ENCODE measurements around the gene SESN1. TPM values are rescaled to one million over a fixed set of nuclear protein-coding genes. Genes with fewer than 3 reads are reported as not detected.

The SESN1 gene
- total RNA-seq, 1 experiment from 2014 or later = 1.9 TPM

DNA sequence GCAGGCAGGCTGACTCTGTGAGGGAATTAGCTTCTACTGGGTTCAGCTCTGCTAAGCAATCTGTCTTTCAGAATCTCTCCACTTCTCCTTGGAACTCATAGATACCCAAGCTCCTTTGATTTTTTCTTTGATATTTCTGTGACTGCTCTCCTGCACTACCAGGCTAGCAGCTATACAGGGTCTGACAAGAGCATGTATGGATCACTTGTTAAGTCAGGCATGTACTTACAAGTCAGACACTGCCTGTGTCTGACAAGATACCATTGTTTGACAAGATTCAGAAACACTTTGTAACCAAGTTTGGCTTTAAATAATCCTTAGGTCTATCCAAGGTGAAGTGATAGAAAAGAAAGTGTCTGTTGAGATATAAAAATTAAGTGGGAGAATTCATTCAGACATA is 79.5 kb downstream of the SESN1 start:
- Histone ChIP-seq H2AFZ (ENCODE audit: low read length) (no peak overlapping the region), H4K20me1 (ENCODE audit: insufficient read depth, low read depth, low read length) (no peaks in the 10 kb centered on the region), H3K36me3 (ENCODE audit: insufficient read depth, low read length) (no peaks in the 10 kb centered on the region), H3K27me3 (ENCODE audit: low read length) (no peaks in the 10 kb centered on the region), H3K9ac (ENCODE audit: low read length) (no peak overlapping the region), H3K4me1 (ENCODE audit: low read length) (peaks cover 2% of the 10 kb centered on the region), H3K4me2 (ENCODE audit: low read depth, low read length, poor library complexity, severe bottlenecking) (no peak overlapping the region), H3K4me3 (ENCODE audit: low read length) (no peak overlapping the region), H3K9me2 (replicated peaks; ENCODE audit: insufficient read depth, low read length) (no peaks in the 10 kb centered on the region), H3K9me3 (ENCODE audit: low read length) (no peaks in the 10 kb centered on the region), H3K79me2 (ENCODE audit: low read length) (no peaks in the 10 kb centered on the region), H3K27ac (ENCODE audit: low read length) (no peak overlapping the region)
- no peak for DNase-seq

DNA sequence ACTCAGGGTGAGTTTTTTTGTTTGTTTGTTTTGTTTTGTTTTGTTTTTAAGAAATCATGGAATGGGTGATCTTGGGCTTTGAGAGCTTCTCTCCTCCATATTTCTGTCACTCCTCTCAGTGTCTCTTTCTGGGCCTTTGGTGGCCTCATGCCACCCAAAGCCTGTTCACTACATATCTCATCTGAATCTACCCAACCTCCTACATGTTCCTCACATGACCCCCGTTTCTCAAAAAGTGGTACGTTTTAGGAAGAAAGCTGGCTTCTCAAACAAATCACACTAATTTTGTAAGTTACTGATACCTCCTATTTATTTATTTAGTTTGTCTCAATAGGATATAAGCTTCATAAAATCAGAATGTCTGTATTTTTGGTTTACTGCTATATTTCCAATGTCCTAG is 80.0 kb downstream of the SESN1 start:
- Histone ChIP-seq H3K79me2 (ENCODE audit: low read length) (no peaks in the 10 kb centered on the region), H3K4me3 (ENCODE audit: low read length) (no peak overlapping the region), H3K4me1 (ENCODE audit: low read length) (peaks cover 7% of the 10 kb centered on the region), H3K9me3 (ENCODE audit: low read length) (no peaks in the 10 kb centered on the region), H3K36me3 (ENCODE audit: insufficient read depth, low read length) (no peaks in the 10 kb centered on the region), H3K27ac (ENCODE audit: low read length) (no peak overlapping the region), H4K20me1 (ENCODE audit: insufficient read depth, low read depth, low read length) (no peaks in the 10 kb centered on the region), H3K4me2 (ENCODE audit: low read depth, low read length, poor library complexity, severe bottlenecking) (no peak overlapping the region), H2AFZ (ENCODE audit: low read length) (no peak overlapping the region), H3K9me2 (replicated peaks; ENCODE audit: insufficient read depth, low read length) (no peaks in the 10 kb centered on the region), H3K27me3 (ENCODE audit: low read length) (no peaks in the 10 kb centered on the region), H3K9ac (ENCODE audit: low read length) (no peak overlapping the region)
- no peak for DNase-seq

DNA sequence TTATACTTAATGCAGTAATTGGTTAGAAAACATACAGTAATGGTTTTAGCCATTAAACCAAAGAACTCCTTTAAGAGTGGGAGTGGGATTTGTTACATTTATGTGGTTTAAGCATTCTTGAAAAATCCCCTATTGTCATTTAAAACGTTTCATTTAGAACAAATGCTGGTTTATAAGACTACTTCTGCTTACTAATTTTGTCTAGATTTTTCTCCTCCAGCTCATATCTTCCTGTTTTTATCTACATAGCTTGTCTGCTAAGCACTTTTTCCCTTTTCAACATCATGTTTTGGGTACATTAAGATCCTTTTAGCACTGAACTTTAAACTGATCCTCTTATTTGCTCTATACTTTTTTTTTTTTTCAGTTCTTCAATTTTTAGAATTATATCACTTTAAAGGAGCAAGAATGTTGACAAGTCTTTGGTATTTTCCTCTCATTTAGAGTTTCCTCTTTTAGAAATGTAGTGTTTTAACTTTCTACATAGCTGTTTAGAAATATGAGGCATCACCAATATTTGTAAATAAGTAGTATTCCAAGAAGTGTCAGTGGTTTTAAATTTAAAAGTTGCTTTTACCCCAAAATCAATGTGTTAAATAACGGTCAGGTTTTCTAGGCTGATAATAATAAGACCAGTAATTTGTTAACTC is 80.9 kb downstream of the SESN1 start:
- Histone ChIP-seq H3K27ac (ENCODE audit: low read length) (no peak overlapping the region), H3K4me2 (ENCODE audit: low read depth, low read length, poor library complexity, severe bottlenecking) (no peak overlapping the region), H3K9me2 (replicated peaks; ENCODE audit: insufficient read depth, low read length) (no peaks in the 10 kb centered on the region), H3K27me3 (ENCODE audit: low read length) (no peaks in the 10 kb centered on the region), H3K79me2 (ENCODE audit: low read length) (no peaks in the 10 kb centered on the region), H3K4me1 (ENCODE audit: low read length) (peaks cover 12% of the 10 kb centered on the region), H2AFZ (ENCODE audit: low read length) (no peak overlapping the region), H3K9ac (ENCODE audit: low read length) (no peak overlapping the region), H3K36me3 (ENCODE audit: insufficient read depth, low read length) (no peaks in the 10 kb centered on the region), H3K4me3 (ENCODE audit: low read length) (no peak overlapping the region), H4K20me1 (ENCODE audit: insufficient read depth, low read depth, low read length) (no peaks in the 10 kb centered on the region), H3K9me3 (ENCODE audit: low read length) (no peaks in the 10 kb centered on the region)
- no peak for DNase-seq

DNA sequence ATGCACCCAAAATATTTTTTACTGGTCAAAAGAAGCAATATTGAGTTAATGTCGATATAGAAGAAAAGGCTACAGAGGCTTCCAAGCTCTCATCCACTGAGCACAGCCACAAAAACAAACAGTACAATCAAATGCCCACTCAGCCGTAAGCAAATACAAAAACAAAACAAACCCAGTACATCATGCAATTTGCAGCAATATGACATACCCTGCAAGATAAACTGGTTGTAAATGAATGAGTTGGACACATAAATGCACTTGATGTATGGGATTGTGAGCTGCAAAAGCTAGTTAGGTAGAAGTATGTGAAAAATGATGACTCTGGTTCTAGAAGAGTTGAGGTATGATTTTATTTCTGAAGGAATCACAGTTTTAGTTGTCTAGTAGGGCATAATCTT is 83.9 kb downstream of the SESN1 start:
- Histone ChIP-seq H3K27me3 (ENCODE audit: low read length) (no peaks in the 10 kb centered on the region), H3K9ac (ENCODE audit: low read length) (no peak overlapping the region), H3K36me3 (ENCODE audit: insufficient read depth, low read length) (no peaks in the 10 kb centered on the region), H4K20me1 (ENCODE audit: insufficient read depth, low read depth, low read length) (no peaks in the 10 kb centered on the region; the same call in 1 of the 2 replicates), H3K4me2 (ENCODE audit: low read depth, low read length, poor library complexity, severe bottlenecking) (no peak overlapping the region), H3K9me3 (ENCODE audit: low read length) (no peaks in the 10 kb centered on the region), H3K9me2 (replicated peaks; ENCODE audit: insufficient read depth, low read length) (no peaks in the 10 kb centered on the region), H3K27ac (ENCODE audit: low read length) (no peak overlapping the region), H3K4me1 (ENCODE audit: low read length) (peaks cover 16% of the 10 kb centered on the region), H3K79me2 (ENCODE audit: low read length) (no peaks in the 10 kb centered on the region), H2AFZ (ENCODE audit: low read length) (no peak overlapping the region), H3K4me3 (ENCODE audit: low read length) (no peak overlapping the region)
- no peak for DNase-seq

DNA sequence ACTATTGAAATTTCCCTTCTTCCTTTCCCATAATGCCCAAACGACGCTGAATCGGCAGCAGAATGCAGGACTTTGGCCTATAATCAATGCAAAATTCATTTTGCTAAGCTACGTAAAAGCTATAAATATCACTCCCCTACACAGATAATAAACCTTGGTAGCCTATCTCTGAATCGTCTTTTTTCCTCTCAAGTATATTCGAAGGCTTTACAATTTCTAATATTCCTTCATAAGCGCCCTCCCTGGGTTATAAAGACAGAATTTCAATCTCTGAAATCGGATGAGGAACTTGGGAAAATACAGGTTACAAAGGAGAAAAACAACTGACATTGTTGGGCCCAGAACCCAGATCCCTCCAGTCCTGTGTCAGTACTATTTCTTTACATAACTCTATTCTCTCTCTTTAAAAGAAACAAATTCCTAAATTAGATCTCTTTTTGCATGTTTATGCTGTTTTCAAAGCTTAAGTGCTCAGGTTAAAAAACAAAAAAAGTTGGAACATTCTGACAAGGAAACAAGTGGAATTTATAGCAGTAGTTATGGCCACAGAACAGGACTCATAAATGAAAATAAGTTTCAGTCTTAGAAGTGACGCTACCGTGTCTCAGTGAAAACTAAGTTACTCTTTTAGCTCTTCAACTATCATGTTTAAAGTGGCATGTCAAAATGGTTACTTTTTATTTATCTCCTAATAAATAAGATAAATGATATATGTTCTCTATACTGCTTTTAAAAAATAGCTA is 84.5 kb downstream of the SESN1 start:
- no peaks in the 10 kb centered on the region for H3K27me3 ChIP-seq (ENCODE audit: low read length)
- no peaks in the 10 kb centered on the region; the same call in 1 of the 2 replicates for H4K20me1 ChIP-seq (ENCODE audit: insufficient read depth, low read depth, low read length)
- H3K79me2 ChIP-seq (ENCODE audit: low read length) = no peaks in the 10 kb centered on the region
- no peak overlapping the region for H3K27ac ChIP-seq (ENCODE audit: low read length)
- H3K9ac ChIP-seq (ENCODE audit: low read length) = peak overlapping the region; percentile 69
- H3K4me2 ChIP-seq (ENCODE audit: low read depth, low read length, poor library complexity, severe bottlenecking) = peak overlapping the region; percentile 87
- DNase-seq = no peak
- no peaks in the 10 kb centered on the region for H3K36me3 ChIP-seq (ENCODE audit: insufficient read depth, low read length)
- H3K4me3 ChIP-seq (ENCODE audit: low read length) = peak overlapping the region; percentile 85
- H3K9me2 ChIP-seq (replicated peaks; ENCODE audit: insufficient read depth, low read length) = no peaks in the 10 kb centered on the region
- peak overlapping the region; percentile 97 for H2AFZ ChIP-seq (ENCODE audit: low read length)
- H3K9me3 ChIP-seq (ENCODE audit: low read length) = no peaks in the 10 kb centered on the region
- H3K4me1 ChIP-seq (ENCODE audit: low read length) = peaks cover 16% of the 10 kb centered on the region

DNA sequence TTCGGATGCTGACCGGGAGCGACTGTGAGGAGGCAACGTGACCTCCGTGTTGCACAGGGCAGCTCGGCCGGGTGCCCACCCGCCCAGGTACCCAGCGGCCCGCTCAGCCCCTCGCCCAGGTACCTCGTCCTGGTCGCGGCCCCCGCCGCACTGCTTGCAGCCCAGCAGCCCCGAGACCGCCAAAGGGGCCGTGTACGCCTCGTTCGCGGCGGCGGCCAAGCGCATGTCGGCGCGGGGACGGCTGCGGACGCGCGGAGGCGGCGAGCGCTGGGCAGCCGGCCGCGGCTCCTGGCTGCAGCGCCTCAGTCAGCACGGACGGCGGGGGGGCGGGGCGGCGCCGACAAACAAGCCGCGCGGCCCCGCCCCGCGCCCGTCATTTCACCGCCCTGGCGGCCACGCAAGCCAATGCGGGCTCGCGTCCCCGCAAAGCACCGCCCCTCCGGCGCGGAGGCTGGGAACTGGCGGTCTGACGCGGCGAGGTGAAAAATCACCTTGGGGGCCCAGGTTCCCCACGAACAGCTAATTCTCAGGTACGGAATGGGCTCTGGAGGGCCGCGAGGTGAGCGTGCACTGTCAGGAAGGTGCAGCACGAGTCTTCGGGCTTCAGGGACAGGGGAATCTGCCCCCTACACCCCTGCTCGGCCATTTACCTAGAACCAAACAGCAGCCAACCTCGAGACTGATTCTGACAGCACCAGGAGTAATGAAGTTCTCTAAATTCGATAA is 85.2 kb downstream of the SESN1 start:
- Histone ChIP-seq H4K20me1 (ENCODE audit: insufficient read depth, low read depth, low read length) (no peaks in the 10 kb centered on the region; the same call in 1 of the 2 replicates), H3K27ac (ENCODE audit: low read length) (no peak overlapping the region), H3K4me3 (ENCODE audit: low read length) (peak overlapping the region; percentile 85), H2AFZ (ENCODE audit: low read length) (peak overlapping the region; percentile 97), H3K9me3 (ENCODE audit: low read length) (no peaks in the 10 kb centered on the region), H3K4me2 (ENCODE audit: low read depth, low read length, poor library complexity, severe bottlenecking) (peak overlapping the region; percentile 87), H3K27me3 (ENCODE audit: low read length) (no peaks in the 10 kb centered on the region), H3K79me2 (ENCODE audit: low read length) (no peaks in the 10 kb centered on the region), H3K36me3 (ENCODE audit: insufficient read depth, low read length) (no peaks in the 10 kb centered on the region), H3K4me1 (ENCODE audit: low read length) (peaks cover 16% of the 10 kb centered on the region), H3K9me2 (replicated peaks; ENCODE audit: insufficient read depth, low read length) (no peaks in the 10 kb centered on the region), H3K9ac (ENCODE audit: low read length) (peak overlapping the region; percentile 73)
- peak; percentile 91 for DNase-seq

DNA sequence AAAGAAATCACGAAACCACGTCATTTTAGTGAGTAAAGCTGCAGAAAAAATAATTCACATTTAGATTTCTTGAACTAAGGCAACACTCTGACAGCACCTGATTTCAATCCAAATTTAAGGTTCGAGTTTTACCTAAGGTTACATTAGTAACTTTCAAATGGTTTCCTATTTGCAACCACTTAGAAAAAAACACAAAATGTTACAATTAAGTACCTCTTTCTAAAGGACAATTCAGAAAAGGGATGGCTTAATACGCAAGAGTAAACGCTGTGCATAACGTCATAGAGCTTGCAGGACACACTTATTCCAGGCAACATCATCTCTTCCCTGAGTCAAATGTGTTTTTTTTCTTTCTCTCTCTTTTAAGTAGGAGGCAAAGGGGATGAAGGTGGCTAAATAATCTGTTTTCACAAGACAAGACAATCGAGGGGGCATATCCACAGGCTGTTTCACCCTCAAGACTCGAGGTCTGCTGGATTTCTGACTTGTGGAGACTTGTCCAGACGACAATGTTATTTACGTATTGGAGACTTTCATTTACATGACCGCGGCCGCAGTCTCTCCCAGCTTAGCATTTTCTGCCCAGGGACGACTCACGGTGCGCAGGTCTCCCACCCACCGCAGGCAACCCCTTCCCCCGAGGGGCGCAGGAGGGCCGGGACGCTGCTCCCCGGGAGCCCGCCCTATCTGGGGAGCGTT is 86.0 kb downstream of the SESN1 start:
- Histone ChIP-seq H3K9me2 (replicated peaks; ENCODE audit: insufficient read depth, low read length) (no peaks in the 10 kb centered on the region), H3K4me2 (ENCODE audit: low read depth, low read length, poor library complexity, severe bottlenecking) (peak overlapping the region; percentile 87), H2AFZ (ENCODE audit: low read length) (peak overlapping the region; percentile 12; the same call in 1 of the 2 replicates), H3K36me3 (ENCODE audit: insufficient read depth, low read length) (no peaks in the 10 kb centered on the region), H3K9ac (ENCODE audit: low read length) (peak overlapping the region; percentile 73), H4K20me1 (ENCODE audit: insufficient read depth, low read depth, low read length) (no peaks in the 10 kb centered on the region; the same call in 1 of the 2 replicates), H3K27me3 (ENCODE audit: low read length) (no peaks in the 10 kb centered on the region), H3K79me2 (ENCODE audit: low read length) (no peaks in the 10 kb centered on the region), H3K9me3 (ENCODE audit: low read length) (no peaks in the 10 kb centered on the region), H3K4me3 (ENCODE audit: low read length) (peak overlapping the region; percentile 85), H3K4me1 (ENCODE audit: low read length) (peaks cover 16% of the 10 kb centered on the region), H3K27ac (ENCODE audit: low read length) (no peak overlapping the region)
- DNase-seq = peak; percentile 43
